Measurements from ENCODE around the gene PPIP5K1. TPM values are rescaled to one million over a fixed set of nuclear protein-coding genes. Genes with fewer than 3 reads are reported as not detected.

The PPIP5K1 gene
- total RNA-seq, 1 experiment from 2014 or later, result 62.4 TPM

- Histone ChIP-seq H4K20me1 (ENCODE audit: insufficient read depth) (no peaks in the 10 kb centered on the region), H3K4me2 (ENCODE audit: low read length) (no peak overlapping the region), H3K9me3 (ENCODE audit: control insufficient read depth in 1 of 2, insufficient read depth in 1 of 2, low read depth in 1 of 2, low read length in 2 of 2) (no peaks in the 10 kb centered on the region), H3K9me2 (ENCODE audit: insufficient read depth) (no peaks in the 10 kb centered on the region), H2AFZ (ENCODE audit: low read depth, low read length, poor library complexity, severe bottlenecking) (no peak overlapping the region), H3K79me2 (ENCODE audit: insufficient read depth, low read length) (peaks cover 9% of the 10 kb centered on the region), H3K9ac (ENCODE audit: low read length) (no peak overlapping the region), H3K27ac (ENCODE audit: low read depth, low read length) (no peak overlapping the region), H3K27me3 (ENCODE audit: insufficient read depth, low read length) (no peaks in the 10 kb centered on the region), H3K4me1 (ENCODE audit: control insufficient read depth in 1 of 2, insufficient read depth in 2 of 2, low read length in 2 of 2) (peaks cover 4 to 11% of the 10 kb centered on the region in 2 experiments; a peak in 3 of 4 replicates), H3K36me3 (ENCODE audit: control insufficient read depth in 1 of 2, insufficient read depth in 2 of 2, low read length in 2 of 2) (peaks cover 11 to 34% of the 10 kb centered on the region in 2 experiments), H3K4me3 (replicated peaks in 1 of 2; ENCODE audit: low read depth in 1 of 2, low read length in 2 of 2) (no peak overlapping the region)
- intact Hi-C loops (cut with micrococcal nuclease), result no loop called here
- ChIA-PET POLR2A (no interaction called here), RAD21 (ENCODE audit: low non-redundant PET in 1 of 2, low total read pairs in 2 of 2, uncharacterized antibody in 2 of 2, unreplicated experiment in 2 of 2) (no interaction called here), CTCF (no interaction called here)
- DNase-seq (ENCODE audit: low read depth, low spot score), result no peak
- no peak for ATAC-seq
- BruUV-seq (replicated peaks), result no TSS peak
- TF ChIP-seq ZNF274 (IDR thresholded peaks at IDR 0.05; ENCODE audit: low read depth, low read length) (no peak), JUND (IDR thresholded peaks at IDR 0.05) (no peak), ZBTB33 (IDR thresholded peaks at IDR 0.05; ENCODE audit: extremely low read depth, insufficient replicate concordance, low read length) (no peak), EGR1 (IDR thresholded peaks at IDR 0.05; ENCODE audit: low read depth) (no peak), EZH2phosphoT487 (IDR thresholded peaks at IDR 0.05; ENCODE audit: borderline replicate concordance) (no peak), MAX (IDR thresholded peaks at IDR 0.05) (no peak), POLR2A (IDR thresholded peaks at IDR 0.05; ENCODE audit: borderline replicate concordance, extremely low read depth, insufficient read depth, insufficient read length) (no peak), CEBPB (IDR thresholded peaks at IDR 0.05; ENCODE audit: low read depth) (no peak), YY1 (IDR thresholded peaks at IDR 0.05; ENCODE audit: extremely low read depth, insufficient replicate concordance, low read depth, low read length) (no peak), CBX3 (IDR thresholded peaks at IDR 0.05; ENCODE audit: low read depth) (no peak), SP1 (IDR thresholded peaks at IDR 0.05; ENCODE audit: low read depth) (no peak), RAD21 (IDR thresholded peaks at IDR 0.05; ENCODE audit: low read depth) (no peak), SRF (IDR thresholded peaks at IDR 0.05; ENCODE audit: low read depth) (no peak), POLR2AphosphoS5 (IDR thresholded peaks at IDR 0.05; ENCODE audit: low read depth, low read length) (no peak)
Measured at GRCh38 chr15:43488790-43489189, 101.2 kb downstream of the PPIP5K1 start.
